Gastrocnemius medialis (tissue), 4 donors: ENCODE data around the gene CD82. TPM values are rescaled to one million over a fixed set of nuclear protein-coding genes. Genes with fewer than 3 reads are reported as not detected.
"Not testable (repeated sequence)": the region's sequence is repeated elsewhere in the genome, so short reads cannot be mapped to it uniquely, and the experiment has no call there.

ENCODE experiments used
- ATAC-seq, 2 donors: fragments of 150-250 bp; one replicate each; pipeline ENCODE4 v1.9.1; 2016
- DNase-seq, 2 donors: peaks; one replicate each; pipeline ENCODE4 v3.0.0-alpha.2; 2019
- H3K27ac ChIP-seq, 4 donors: fragments of 200-600 bp; sonication (generic); 1 replicate in 1 of 4; 2 replicates in 3 of 4; pipeline ENCODE4 v1.5.1; 2016 to 2018; ENCODE audit warnings: mild to moderate bottlenecking in 2 of 4, moderate library complexity in 1 of 4
- H3K27me3 ChIP-seq, 3 donors: fragments of 200-600 bp; sonication (generic) in 2 of 3; 1 replicate in 1 of 3; 2 replicates in 2 of 3; pipeline versions ENCODE4 v1.5.1 to v1.6.0; 2016 to 2019; ENCODE audit warnings: mild to moderate bottlenecking in 1 of 3, moderate library complexity in 1 of 3
- H3K36me3 ChIP-seq, 2 donors: fragments of 200-600 bp; sonication (generic) in 1 of 2; one replicate each; pipeline ENCODE4 v1.5.1; 2017 to 2018
- H3K4me1 ChIP-seq, 2 donors: fragments of 200-600 bp; sonication (generic) in 1 of 2; one replicate each; pipeline ENCODE4 v1.5.1; 2016 to 2017; ENCODE audit warnings: mild to moderate bottlenecking in 2 of 2
- H3K4me3 ChIP-seq, 4 donors: fragments of 200-600 bp; sonication (generic) in 3 of 4; 1 replicate in 1 of 4; 2 replicates in 3 of 4; pipeline ENCODE4 v1.5.1; 2016 to 2019; ENCODE audit warnings: mild to moderate bottlenecking in 2 of 4
- H3K9me3 ChIP-seq, 3 donors: fragments of 200-600 bp; sonication (generic) in 2 of 3; 1 replicate in 1 of 3; 2 replicates in 2 of 3; pipeline ENCODE4 v1.5.1; 2016 to 2019
- POLR2A ChIP-seq, 2 donors: fragments of 450-650 bp; IDR thresholded peaks; one replicate each; pipeline ENCODE4 v1.6.1; 2017; ENCODE audit warnings: antibody characterized with exemption in 2 of 2, mild to moderate bottlenecking in 2 of 2, moderate library complexity in 2 of 2
- in situ Hi-C, 4 donors: fragments of 200-750 bp; cut with MboI; loops; one replicate each; pipeline versions ENCODE4 v1.15.0 to v1.8.0; 2017; ENCODE audit warnings: low sequenced_read_pairs in 4 of 4
- intact Hi-C: fragments of 100-400 bp; cut with DNase I; formaldehyde crosslinking; loops from one replicate; pipeline ENCODE4 v1.15.1; 2023; ENCODE audit warnings: low total_unique reads
- total RNA-seq, 4 donors: library from RNA; depleted of rRNA; stranded (reverse); fragments of >200 nt; gene quantifications; one replicate each; pipeline versions ENCODE4 v1.1.0 to v1.2.3, GENCODE V29; 2016
- TF ChIP-seq, protein P1 (sequence below), 5 experiments: fragments of 450-650 bp in 3 of 5; fragments of 200-600 bp in 2 of 5; sonication (generic) in 2 of 5; IDR thresholded peaks in 4 of 5; conservative IDR thresholded peaks in 1 of 5; 1 replicate in 4 of 5; 2 replicates in 1 of 5; pipeline ENCODE4 v1.5.1; 2016 to 2019; ENCODE audit warnings: antibody characterized with exemption in 5 of 5, mild to moderate bottlenecking in 3 of 5, moderate library complexity in 3 of 5

The CD82 gene
- total RNA-seq, 4 donors from 2014 or later = 4.5 to 17.5 (median 13.5) TPM

DNA sequence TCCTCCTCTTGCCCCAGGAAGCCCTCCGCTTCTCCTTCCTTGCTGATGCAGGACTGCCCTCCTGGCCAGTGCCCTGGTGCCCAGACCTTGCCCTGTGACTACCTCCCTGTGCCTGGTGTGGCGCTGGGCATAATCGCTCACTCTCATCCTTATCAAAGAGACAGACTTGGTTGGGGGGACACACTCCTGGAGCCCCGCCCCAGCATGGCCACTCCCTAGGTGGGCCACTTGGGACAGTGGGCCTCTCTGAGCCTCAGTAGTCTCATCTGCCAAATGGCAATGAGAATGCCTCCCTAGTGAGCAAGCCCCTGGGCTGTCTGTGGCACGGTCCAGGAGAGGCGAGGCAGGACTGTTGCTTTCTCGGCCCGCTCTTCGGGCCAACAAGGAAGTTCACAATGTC is 88.6 kb downstream of the CD82 start:
- Histone ChIP-seq H3K4me3 (no peak overlapping the region), H3K36me3 (no peaks in the 10 kb centered on the region), H3K4me1 (no peaks in the 10 kb centered on the region), H3K27ac (no peak overlapping the region), H3K9me3 (no peaks in the 10 kb centered on the region), H3K27me3 (no peaks in the 10 kb centered on the region)
- no peak for ATAC-seq
- intact Hi-C loops = no loop called here
- no peak for DNase-seq
- in situ Hi-C loops = no loop called here
- no peak for TF ChIP-seq POLR2A (IDR thresholded peaks at IDR 0.05)
- TF ChIP-seq, protein P1, sequence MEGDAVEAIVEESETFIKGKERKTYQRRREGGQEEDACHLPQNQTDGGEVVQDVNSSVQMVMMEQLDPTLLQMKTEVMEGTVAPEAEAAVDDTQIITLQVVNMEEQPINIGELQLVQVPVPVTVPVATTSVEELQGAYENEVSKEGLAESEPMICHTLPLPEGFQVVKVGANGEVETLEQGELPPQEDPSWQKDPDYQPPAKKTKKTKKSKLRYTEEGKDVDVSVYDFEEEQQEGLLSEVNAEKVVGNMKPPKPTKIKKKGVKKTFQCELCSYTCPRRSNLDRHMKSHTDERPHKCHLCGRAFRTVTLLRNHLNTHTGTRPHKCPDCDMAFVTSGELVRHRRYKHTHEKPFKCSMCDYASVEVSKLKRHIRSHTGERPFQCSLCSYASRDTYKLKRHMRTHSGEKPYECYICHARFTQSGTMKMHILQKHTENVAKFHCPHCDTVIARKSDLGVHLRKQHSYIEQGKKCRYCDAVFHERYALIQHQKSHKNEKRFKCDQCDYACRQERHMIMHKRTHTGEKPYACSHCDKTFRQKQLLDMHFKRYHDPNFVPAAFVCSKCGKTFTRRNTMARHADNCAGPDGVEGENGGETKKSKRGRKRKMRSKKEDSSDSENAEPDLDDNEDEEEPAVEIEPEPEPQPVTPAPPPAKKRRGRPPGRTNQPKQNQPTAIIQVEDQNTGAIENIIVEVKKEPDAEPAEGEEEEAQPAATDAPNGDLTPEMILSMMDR (IDR thresholded peaks at IDR 0.05 in 4 of 5, conservative IDR thresholded peaks at IDR 0.05 in 1 of 5) = no peak

DNA sequence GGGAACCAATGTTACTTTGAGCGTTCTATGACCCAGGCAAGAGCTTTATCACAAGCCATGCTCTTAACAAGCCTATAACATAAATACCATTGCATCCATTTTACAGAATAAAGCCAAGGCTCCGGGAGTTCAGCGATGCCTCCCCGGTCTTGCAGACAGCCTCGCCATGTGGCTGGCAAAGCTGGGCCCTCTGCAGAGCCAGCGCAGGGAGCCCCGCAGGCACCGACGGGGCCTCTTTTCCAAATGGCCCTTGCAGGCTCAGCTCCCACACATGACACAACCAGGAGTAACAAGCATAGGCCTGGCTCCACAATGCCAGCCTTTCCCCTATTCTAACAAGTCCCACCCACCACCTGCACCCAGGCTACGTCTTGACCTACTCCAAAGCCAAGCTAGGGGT is 89.1 kb downstream of the CD82 start:
- intact Hi-C loops = no loop called here
- no peak overlapping the region for H3K4me3 ChIP-seq
- peaks cover 0 to 3% of the 10 kb centered on the region in 2 donors for H3K4me1 ChIP-seq
- H3K27me3 ChIP-seq = no peaks in the 10 kb centered on the region
- DNase-seq = no peak
- no peak overlapping the region for H3K27ac ChIP-seq
- H3K9me3 ChIP-seq = no peaks in the 10 kb centered on the region
- no peak for TF ChIP-seq POLR2A (IDR thresholded peaks at IDR 0.05)
- ATAC-seq = no peak
- in situ Hi-C loops = no loop called here
- H3K36me3 ChIP-seq = no peaks in the 10 kb centered on the region

DNA sequence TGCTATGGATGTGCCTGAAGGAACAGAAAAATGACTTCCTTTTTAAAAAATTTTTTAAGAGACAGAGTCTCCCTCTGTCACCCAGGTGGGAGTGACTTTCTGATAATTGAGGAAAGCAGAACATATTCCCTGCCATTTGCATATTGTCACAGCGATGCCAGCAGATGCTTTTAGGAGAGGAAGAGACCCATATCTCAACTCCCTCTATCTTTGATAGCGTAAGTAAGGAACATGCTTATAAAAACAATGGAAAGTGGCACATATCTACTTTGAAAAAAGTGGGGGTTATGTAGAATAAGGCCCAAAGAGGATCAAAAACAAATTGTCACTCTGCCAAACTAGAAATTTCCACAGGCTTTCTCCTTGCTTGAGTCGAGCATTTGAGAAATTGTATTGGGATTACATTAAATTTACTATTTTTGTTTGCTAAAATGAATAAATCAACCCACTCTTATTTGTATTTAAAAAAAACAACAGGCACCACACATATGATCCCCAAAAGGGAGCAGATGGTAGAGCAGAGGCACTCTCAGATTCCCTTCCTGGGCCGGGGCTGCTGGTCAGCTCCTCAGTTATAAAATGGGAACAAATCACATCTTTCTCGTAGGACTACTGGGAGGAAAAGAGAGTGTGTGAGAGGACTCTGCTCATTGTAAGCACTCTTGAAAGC is 92.5 kb downstream of the CD82 start:
- no peaks in the 10 kb centered on the region for H3K27me3 ChIP-seq
- DNase-seq (no peak), ATAC-seq (no peak)
- H3K4me1 ChIP-seq = peaks cover 0 to 14% of the 10 kb centered on the region in 2 donors
- H3K36me3 ChIP-seq = no peaks in the 10 kb centered on the region
- H3K9me3 ChIP-seq = no peaks in the 10 kb centered on the region
- intact Hi-C loops (no loop called here), in situ Hi-C loops (no loop called here)
- TF ChIP-seq, protein P1 (IDR thresholded peaks at IDR 0.05 in 4 of 5, conservative IDR thresholded peaks at IDR 0.05 in 1 of 5) = no peak
- no peak for TF ChIP-seq POLR2A (IDR thresholded peaks at IDR 0.05)
- H3K4me3 ChIP-seq = no peak overlapping the region
- no peak overlapping the region for H3K27ac ChIP-seq

DNA sequence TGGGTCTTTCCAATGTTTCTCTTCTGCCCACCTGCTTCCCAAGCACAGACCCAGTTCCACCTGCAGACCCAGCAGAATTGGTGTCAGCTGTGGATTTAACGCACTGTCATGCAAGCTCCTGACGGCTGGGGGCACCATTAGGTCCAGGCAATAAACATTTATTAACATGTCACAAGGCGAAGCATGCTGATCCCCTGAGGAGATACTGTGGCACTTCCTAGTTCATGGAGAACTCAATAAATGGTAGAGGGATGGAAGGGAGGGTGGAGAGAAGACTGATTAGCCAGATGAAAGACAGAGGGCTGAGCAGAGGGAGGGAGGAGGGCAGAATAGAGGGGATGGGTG is 93.0 kb downstream of the CD82 start:
- TF ChIP-seq, protein P1 (IDR thresholded peaks at IDR 0.05 in 4 of 5, conservative IDR thresholded peaks at IDR 0.05 in 1 of 5) = no peak
- no peak for TF ChIP-seq POLR2A (IDR thresholded peaks at IDR 0.05)
- ATAC-seq (no peak), DNase-seq (no peak)
- H3K4me3 ChIP-seq = no peak overlapping the region
- peaks cover 0 to 14% of the 10 kb centered on the region in 2 donors for H3K4me1 ChIP-seq
- no peaks in the 10 kb centered on the region for H3K9me3 ChIP-seq
- H3K27ac ChIP-seq = no peak overlapping the region
- H3K27me3 ChIP-seq = no peaks in the 10 kb centered on the region
- no peaks in the 10 kb centered on the region for H3K36me3 ChIP-seq
- intact Hi-C loops (no loop called here), in situ Hi-C loops (no loop called here)

DNA sequence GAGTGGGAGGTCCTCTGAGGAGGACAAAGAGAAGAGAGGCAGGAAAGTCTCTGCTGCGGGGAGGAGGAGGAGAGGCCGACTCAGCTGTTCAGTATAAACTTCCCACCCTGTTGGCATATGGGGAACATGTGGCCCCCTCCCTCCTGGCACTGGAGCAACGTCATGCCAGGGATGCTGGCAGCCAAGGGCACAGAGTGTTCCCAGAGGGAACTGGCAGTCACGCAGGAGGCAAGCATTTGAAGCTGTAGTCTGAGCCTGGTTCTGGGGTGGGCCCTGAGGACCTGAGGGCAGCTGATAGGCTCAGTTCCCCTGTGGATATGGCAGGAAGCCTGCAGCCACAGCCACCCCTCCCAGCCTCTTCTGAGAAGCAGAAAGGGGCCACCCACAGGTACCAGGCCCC is 94.2 kb downstream of the CD82 start:
- Histone ChIP-seq H3K27ac (peak overlapping the region in 1 of 4 donors; percentile 66), H3K36me3 (no peaks in the 10 kb centered on the region), H3K4me3 (no peak overlapping the region), H3K27me3 (no peaks in the 10 kb centered on the region), H3K4me1 (peaks cover 0 to 14% of the 10 kb centered on the region in 2 donors), H3K9me3 (no peaks in the 10 kb centered on the region)
- in situ Hi-C loops (no loop called here), intact Hi-C loops (no loop called here)
- no peak for TF ChIP-seq POLR2A (IDR thresholded peaks at IDR 0.05)
- TF ChIP-seq, protein P1 (IDR thresholded peaks at IDR 0.05 in 4 of 5, conservative IDR thresholded peaks at IDR 0.05 in 1 of 5) = no peak
- ATAC-seq (peak; percentile 81 to 85), DNase-seq (peak; percentile 46 to 53)

DNA sequence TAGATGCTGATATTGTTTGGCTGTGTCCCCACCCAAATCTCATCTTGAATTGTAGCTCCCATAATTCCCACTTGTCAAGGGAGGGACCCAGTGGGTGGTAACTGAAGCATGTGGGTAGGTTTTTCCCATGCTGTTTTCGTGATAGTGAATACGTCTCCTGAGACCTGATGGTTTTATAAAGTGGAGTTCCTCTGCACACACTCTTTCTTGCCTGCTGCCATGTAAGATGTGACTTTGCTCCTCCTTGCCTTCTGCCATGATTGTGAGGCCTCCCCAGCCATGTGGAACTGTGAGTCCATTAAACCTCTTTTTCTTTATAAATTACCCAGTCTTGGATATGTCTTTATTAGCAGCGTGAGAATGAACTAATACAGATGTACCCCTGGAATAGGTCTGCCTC is 95.1 kb downstream of the CD82 start:
- H3K4me3 ChIP-seq, in situ Hi-C loops, H3K27me3 ChIP-seq, ATAC-seq, DNase-seq, H3K27ac ChIP-seq, intact Hi-C loops, H3K9me3 ChIP-seq, H3K36me3 ChIP-seq: not testable (repeated sequence)
- peaks cover 0 to 14% of the 10 kb centered on the region in 2 donors for H3K4me1 ChIP-seq
